Iris pigment epithelial cell (primary cell): Measurements from ENCODE around the gene BMP8B.
"Not testable (repeated sequence)": the region's sequence is repeated elsewhere in the genome, so short reads cannot be mapped to it uniquely, and the experiment has no call there.

ENCODE experiments used
- DNase-seq: peaks from one replicate; pipeline ENCODE4 v3.0.0-alpha.2; 2011; ENCODE audit warnings: low read depth

BMP8B gene

DNA sequence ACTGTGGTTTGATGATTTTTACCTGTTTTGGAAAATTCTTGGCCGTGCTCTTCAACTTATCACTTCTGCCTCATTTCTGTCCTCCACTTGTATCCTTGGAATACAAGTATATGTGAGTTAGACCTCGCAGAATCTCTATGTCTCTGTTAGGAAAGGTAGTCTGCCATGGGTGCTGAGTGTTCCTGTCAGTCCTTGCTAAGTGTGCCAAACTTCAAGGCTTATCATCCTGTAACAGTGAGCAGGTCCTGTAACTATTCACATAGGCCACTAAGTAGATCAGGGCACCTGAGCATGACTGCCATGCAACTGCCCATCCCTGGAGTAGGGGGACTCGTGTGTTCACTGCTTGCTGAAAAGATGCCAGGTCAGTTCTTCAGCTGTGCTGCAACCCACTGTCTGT lies 24.2 kb upstream of the BMP8B start:
- DNase-seq, result no peak

- DNase-seq, result no peak
These were observed 20.3 kb upstream of the BMP8B start for GRCh38 chr1:39808784-39809517.

- no peak for DNase-seq
These were observed 16.7 kb upstream of the BMP8B start for GRCh38 chr1:39805385-39805784.

DNA sequence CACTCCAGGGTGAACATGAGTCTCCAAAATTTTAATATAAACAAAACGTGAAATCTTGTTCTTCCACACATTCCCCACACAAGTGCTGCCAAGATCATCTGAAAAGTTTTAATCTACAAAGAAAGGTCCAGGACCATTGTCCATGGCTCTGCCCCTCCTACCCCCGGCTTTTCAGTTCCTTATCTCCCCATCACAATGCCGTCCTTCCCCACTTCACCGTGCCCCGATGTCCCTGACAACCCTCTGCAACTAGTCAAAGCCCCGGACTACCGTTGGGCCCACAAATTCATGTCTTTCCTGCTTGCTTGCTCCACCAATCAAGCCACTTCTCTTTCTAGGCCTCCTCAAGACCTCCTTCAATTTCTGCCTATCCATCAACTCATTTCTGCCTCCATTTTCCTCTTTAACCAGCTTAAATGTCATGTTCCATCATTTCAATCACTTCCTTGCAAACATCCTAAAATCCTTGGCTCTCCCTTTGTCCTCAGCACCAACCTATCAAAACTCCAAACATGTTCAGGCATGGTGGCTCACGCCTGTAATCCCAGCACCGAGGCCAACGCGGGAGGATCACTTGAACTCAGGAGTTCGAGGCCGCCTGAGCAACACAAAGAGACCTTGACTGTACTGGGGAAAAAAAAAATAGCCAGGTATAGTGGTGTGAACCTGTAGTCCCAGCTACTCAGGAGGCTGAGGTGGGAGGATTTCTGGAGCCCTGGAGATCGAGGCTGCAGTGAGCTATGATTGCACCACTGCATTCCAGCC lies 14.0 kb upstream of the BMP8B start:
- DNase-seq, result no peak

GRCh38 chr1:39800471-39800835 lies 11.8 kb upstream of the BMP8B start:
- peak; percentile 19 for DNase-seq

- peak; percentile 87 for DNase-seq
These were observed 11.3 kb upstream of the BMP8B start for GRCh38 chr1:39799770-39800470.

GRCh38 chr1:39798859-39799769 lies 10.4 kb upstream of the BMP8B start:
- peak; percentile 67 for DNase-seq

GRCh38 chr1:39795651-39796050 lies 7.0 kb upstream of the BMP8B start:
- DNase-seq, result no peak

DNA sequence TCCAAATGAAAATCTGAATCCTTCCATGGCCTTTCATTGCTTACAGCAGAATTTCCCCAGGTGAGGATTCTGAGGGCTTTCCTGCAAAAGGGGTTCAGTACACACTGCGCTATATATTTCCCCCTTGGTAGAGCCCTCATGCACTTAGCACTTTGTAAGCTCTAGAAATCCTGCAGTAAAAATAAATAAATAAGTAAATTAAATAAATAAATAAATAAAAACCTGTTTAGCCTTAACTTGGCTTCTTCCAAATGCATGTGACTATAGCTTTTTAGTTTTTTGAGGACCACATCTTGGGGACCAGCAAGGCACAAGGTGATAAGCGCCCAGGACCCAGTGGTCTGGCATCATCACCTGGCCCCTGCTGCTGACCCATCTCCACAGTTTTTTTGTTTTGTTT lies 3.2 kb upstream of the BMP8B start:
- DNase-seq, result no peak

- DNase-seq, result no peak
These were observed 976 bp upstream of the BMP8B start for GRCh38 chr1:39789571-39790110.

DNA sequence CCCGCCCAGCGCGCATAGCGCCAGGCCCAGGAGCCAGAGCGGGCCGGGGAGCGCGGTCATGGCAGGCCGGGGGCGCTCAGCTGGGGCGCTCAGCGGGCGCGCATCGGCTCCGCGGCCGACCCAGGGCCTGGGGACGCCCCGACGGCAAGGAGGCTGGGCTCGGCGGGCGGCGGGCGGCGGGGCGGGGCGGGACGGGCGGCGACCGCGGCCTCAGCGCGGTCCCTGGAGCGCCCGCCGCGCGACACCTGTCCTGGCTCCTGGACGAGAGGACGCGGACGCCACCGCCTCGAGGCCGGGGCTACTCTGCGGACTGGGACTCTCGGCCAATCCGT lies 273 bp downstream of the BMP8B start:
- DNase-seq, result no peak

DNA sequence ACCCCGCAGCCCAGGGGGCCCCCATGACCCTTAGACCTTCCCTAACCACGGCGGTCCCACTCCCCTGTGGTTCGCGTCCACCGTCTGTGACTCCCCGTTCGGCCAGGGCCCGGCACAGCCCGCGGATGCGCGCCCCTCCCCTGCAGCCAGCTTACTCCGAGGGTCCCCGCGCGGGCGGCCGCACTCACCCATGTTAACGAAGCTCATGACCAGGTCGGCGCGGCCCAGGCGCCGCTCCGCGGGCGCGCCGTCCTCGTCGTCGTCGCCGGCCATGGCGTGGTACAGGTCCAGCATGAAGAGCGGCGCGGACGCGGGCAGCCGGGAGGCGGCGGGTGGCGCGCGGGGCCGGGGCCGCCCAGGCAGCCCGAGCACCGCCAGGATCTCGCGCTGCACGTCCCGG lies 701 bp downstream of the BMP8B start:
- not testable (repeated sequence) for DNase-seq

- no peak for DNase-seq
These were observed 1.2 kb downstream of the BMP8B start for GRCh38 chr1:39787468-39787867.

DNA sequence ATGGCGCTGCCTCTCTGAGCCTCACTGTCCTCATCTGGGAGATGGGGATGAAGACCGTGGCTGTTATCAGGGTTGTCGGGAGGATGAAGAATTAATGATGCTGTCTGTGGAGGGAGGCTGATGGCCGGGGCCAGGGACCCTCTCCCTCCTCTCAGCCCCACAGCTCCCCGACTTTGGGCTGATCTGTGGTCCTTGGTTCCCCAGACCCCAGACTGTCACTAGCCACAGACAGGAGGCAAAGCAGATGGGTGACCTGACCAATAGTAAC lies 1.6 kb downstream of the BMP8B start:
- not testable (repeated sequence) for DNase-seq

DNA sequence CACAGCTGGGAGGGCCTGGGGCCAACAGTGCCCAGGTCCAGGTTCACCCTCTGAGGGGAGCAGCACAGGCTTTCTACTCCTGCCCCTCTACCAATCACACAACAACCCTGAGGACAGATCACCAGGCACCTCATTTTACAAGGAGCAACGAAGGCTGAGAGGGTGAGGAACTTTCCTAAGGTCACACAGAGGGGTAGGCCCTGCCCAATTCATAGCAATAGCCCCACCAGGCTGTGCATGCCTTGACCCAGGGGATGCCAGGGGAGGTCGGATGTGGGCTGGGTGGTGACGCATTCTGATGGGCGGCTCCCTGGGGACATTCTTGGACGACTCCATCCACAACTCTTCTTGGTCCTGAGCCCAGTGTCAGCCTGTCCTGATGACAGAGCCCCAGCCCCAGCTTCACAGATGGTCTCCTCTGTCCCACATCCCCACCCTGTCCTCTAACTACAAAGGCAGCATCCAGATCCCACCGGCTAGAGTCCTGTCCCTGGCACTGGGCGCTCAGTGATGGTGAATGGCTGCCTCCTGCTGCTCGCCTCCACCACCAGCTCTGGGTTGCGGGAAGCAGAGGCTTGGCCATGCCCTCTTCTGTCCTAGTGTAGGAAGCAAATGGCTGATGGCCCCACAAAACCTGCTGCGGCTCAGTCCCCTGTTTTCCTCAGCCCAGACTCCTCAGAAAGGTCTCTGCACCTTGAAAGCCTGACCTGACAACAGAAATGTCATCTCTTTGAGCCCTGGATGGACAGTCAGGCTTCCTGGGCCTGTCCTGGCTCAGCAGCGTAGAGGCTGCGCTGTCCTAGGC lies 2.2 kb downstream of the BMP8B start:
- not testable (repeated sequence) for DNase-seq

DNA sequence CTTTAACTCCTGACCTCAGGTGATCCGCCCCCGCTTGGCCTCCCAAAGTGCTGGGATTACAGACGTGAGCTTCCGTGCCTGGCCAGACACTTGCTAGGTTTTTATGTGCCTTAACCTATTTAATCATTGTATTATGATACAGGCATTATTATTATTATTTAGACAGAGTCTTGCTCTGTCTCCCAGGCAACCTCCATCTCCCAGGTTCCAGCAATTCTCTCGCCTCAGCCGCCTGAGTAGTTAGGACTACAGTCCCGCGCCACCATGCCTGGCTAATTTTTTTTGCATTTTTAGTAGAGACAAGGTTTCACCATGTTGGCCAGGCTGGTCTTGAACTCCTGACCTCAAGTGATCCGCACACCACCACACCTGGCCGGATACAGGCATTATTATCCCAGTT lies 6.0 kb downstream of the BMP8B start:
- not testable (repeated sequence) for DNase-seq

DNA sequence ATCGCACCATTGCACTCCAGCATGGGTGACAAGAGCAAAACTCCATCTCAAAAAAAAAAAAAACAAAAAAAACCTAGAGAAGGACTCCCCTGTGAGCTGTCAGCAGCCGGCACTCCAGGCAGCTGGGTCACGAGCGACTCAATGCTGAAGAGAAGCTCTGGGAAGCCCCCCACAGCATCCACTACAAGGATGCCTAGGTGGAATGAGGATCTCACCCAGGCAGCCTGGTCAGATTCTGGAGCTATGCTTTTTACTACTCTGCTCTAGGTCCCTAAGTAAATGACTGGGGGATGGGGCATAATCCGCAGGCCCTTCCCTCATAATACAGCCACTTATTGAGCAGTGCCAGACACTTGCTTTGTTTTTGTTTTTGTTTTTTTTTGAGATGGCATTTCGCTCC lies 6.6 kb downstream of the BMP8B start:
- DNase-seq, result no peak

- DNase-seq, result no peak
These were observed 7.3 kb downstream of the BMP8B start for GRCh38 chr1:39781349-39781715.

GRCh38 chr1:39779821-39780220 lies 8.8 kb downstream of the BMP8B start:
- no peak for DNase-seq

- DNase-seq, result no peak
These were observed 9.5 kb downstream of the BMP8B start for GRCh38 chr1:39779137-39779536.

- not testable (repeated sequence) for DNase-seq
These were observed 10.1 kb downstream of the BMP8B start for GRCh38 chr1:39778463-39779099.
